OCI-LY3 (cell line): ENCODE data around the gene TMEM108.

Source experiments
- H2AFZ ChIP-seq: fragments of 200-600, 300-600 bp; shearing (Covaris generic); 2 replicates; pipeline ENCODE4 v1.6.0; 2014; ENCODE audit warnings: antibody characterized with exemption, low read depth, low read length
- H3K27ac ChIP-seq: fragments of 200-600, 300-600 bp; sonication (generic); 2 replicates; pipeline ENCODE4 v1.5.1; 2014; ENCODE audit warnings: mild to moderate bottlenecking, low read length, moderate library complexity, mixed read lengths
- H3K27me3 ChIP-seq: fragments of 200-600, 300-600 bp; sonication (generic); 2 replicates; pipeline ENCODE4 v1.6.1; 2014; ENCODE audit warnings: low read depth, low read length, mixed read lengths
- H3K36me3 ChIP-seq: fragments of 200-600, 300-600 bp; sonication (generic); replicated peaks from 2 replicates; pipeline ENCODE3; 2014; ENCODE audit warnings: low read depth, low read length, mixed read lengths
- H3K4me1 ChIP-seq: fragments of 300-600, 200-600 bp; sonication (generic); 2 replicates; pipeline ENCODE4 v1.6.1; 2014; ENCODE audit warnings: low read length, mixed read lengths
- H3K4me2 ChIP-seq: fragments of 200-600, 300-600 bp; sonication (generic); 2 replicates; pipeline ENCODE4 v1.6.1; 2014; ENCODE audit warnings: low read length, mixed read lengths
- H3K4me3 ChIP-seq: fragments of 300-600, 200-600 bp; sonication (generic); 2 replicates; pipeline ENCODE4 v1.5.1; 2014; ENCODE audit warnings: antibody characterized with exemption, mild to moderate bottlenecking, low read length, moderate library complexity
- H3K79me2 ChIP-seq: fragments of 300-600, 200-600 bp; shearing (Covaris generic); 2 replicates; pipeline ENCODE4 v1.6.1; 2014; ENCODE audit warnings: mild to moderate bottlenecking, low read length, mixed read lengths
- H3K9ac ChIP-seq: fragments of 300-600, 200-600 bp; shearing (Covaris generic); 2 replicates; pipeline ENCODE4 v1.6.0; 2014; ENCODE audit warnings: mild to moderate bottlenecking, low read length, moderate library complexity
- H3K9me3 ChIP-seq: fragments of 200-600, 300-600 bp; shearing (Covaris generic); 2 replicates; pipeline ENCODE4 v1.6.1; 2014; ENCODE audit warnings: low read length, mixed read lengths; ENCODE audit not compliant: insufficient read depth
- H4K20me1 ChIP-seq: fragments of 200-600, 300-600 bp; sonication (generic); 2 replicates; pipeline ENCODE4 v1.6.1; 2016; ENCODE audit warnings: low read length, mixed read lengths; ENCODE audit not compliant: insufficient read depth
- EZH2phosphoT487 ChIP-seq: fragments of 200-600 bp; shearing (Covaris generic); IDR thresholded peaks from 2 replicates; pipeline ENCODE4 v1.6.1; 2018; ENCODE audit warnings: antibody characterized with exemption, mixed run types, low read depth
- TF ChIP-seq, protein P1 (sequence below): fragments of 200-600, 300-600 bp; sonication (generic); IDR thresholded peaks from 2 replicates; pipeline ENCODE4 v1.5.1; 2014; ENCODE audit warnings: antibody characterized with exemption, low read length, low read depth

TMEM108 gene

DNA sequence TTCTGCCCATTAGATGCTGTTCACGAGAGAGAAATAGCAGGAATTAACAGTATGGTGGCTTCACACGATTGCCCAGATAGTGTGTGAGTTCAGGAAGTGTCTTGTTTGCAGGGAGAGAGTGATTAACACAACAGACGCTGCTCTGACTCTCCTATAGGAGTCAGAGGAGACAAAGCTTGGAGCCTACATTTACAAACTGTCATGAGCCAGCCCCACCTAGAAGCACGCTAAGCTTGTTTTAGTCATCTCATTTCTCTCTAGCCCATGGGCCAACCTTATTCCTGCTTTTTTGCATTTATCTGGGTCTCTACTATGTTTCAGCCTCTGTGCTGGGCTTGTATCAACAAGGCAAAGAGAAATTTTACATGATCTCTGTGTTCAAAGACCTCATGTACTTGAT, 233.3 kb downstream of the TMEM108 start:
- Histone ChIP-seq H3K79me2 (no peaks in the 10 kb centered on the region), H3K4me3 (no peak overlapping the region), H3K9ac (no peak overlapping the region), H3K9me3 (no peaks in the 10 kb centered on the region), H3K36me3 (no peaks in the 10 kb centered on the region), H2AFZ (no peak overlapping the region), H3K4me1 (no peaks in the 10 kb centered on the region), H4K20me1 (no peaks in the 10 kb centered on the region), H3K27me3 (peaks cover 59% of the 10 kb centered on the region), H3K27ac (no peak overlapping the region), H3K4me2 (no peak overlapping the region)
- TF ChIP-seq EZH2phosphoT487, result no peak
- TF ChIP-seq, protein P1, sequence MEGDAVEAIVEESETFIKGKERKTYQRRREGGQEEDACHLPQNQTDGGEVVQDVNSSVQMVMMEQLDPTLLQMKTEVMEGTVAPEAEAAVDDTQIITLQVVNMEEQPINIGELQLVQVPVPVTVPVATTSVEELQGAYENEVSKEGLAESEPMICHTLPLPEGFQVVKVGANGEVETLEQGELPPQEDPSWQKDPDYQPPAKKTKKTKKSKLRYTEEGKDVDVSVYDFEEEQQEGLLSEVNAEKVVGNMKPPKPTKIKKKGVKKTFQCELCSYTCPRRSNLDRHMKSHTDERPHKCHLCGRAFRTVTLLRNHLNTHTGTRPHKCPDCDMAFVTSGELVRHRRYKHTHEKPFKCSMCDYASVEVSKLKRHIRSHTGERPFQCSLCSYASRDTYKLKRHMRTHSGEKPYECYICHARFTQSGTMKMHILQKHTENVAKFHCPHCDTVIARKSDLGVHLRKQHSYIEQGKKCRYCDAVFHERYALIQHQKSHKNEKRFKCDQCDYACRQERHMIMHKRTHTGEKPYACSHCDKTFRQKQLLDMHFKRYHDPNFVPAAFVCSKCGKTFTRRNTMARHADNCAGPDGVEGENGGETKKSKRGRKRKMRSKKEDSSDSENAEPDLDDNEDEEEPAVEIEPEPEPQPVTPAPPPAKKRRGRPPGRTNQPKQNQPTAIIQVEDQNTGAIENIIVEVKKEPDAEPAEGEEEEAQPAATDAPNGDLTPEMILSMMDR, result no peak

DNA sequence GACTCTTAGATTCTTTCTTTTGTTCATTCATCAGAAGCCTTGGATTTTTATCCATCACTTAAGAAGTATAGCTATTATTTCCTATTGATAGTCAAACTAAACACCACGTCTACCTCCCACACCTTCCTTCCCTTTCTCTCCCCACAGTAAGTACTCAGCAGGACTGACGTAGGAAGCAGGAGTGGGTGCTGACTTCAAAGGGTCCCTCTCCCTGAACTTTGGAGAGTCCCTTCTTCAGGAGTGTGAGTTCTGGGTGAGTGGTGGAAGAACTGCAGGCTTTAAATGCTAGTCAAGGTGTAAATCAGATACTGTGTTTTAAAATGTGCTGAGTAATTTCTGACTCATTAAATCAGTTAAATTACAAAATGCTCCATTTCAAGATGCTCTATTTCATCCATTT, 235.2 kb downstream of the TMEM108 start:
- no peak for TF ChIP-seq EZH2phosphoT487
- TF ChIP-seq, protein P1, result no peak
- peaks cover 50% of the 10 kb centered on the region for H3K27me3 ChIP-seq
- no peak overlapping the region for H3K9ac ChIP-seq
- H3K4me1 ChIP-seq, result no peaks in the 10 kb centered on the region
- no peaks in the 10 kb centered on the region for H3K79me2 ChIP-seq
- no peak overlapping the region for H2AFZ ChIP-seq
- H3K4me3 ChIP-seq, result no peak overlapping the region
- H3K36me3 ChIP-seq, result no peaks in the 10 kb centered on the region
- no peaks in the 10 kb centered on the region for H3K9me3 ChIP-seq
- no peak overlapping the region for H3K27ac ChIP-seq
- no peaks in the 10 kb centered on the region for H4K20me1 ChIP-seq
- no peak overlapping the region for H3K4me2 ChIP-seq

GRCh38 chr3:133274477-133274876, 236.3 kb downstream of the TMEM108 start:
- H3K4me2 ChIP-seq, result no peak overlapping the region

DNA sequence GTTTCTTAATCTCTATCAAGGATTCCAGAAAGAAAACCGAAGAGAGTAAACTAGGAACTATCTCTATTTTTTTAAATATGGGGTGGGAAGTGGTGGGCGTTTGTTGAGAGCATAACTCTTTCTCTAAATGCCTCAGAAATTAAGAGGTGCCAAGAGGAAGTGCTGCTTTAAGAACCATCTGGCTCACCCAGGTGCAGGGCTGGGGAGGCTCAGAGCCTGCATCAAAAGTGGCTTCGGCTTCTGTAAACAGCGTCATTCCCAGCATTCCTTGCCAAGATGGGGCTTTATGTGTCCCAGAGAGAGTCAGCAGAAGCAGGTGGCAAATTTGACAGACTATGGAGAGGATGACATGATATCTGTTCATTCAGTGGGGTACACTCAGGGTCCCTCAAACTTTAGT, 238.4 kb downstream of the TMEM108 start:
- Histone ChIP-seq H3K27me3 (peaks cover 21% of the 10 kb centered on the region), H3K9me3 (no peaks in the 10 kb centered on the region), H3K36me3 (no peaks in the 10 kb centered on the region), H3K27ac (no peak overlapping the region), H3K79me2 (no peaks in the 10 kb centered on the region), H3K4me3 (no peak overlapping the region), H3K4me2 (no peak overlapping the region), H2AFZ (no peak overlapping the region), H4K20me1 (no peaks in the 10 kb centered on the region), H3K4me1 (no peaks in the 10 kb centered on the region), H3K9ac (no peak overlapping the region)
- no peak for TF ChIP-seq EZH2phosphoT487
- TF ChIP-seq, protein P1, result no peak

More at GRCh38 chr3:133274477-133274876, 236.3 kb downstream of the TMEM108 start:
- TF ChIP-seq, protein P1, result no peak
- no peak for TF ChIP-seq EZH2phosphoT487
- H4K20me1 ChIP-seq, result no peaks in the 10 kb centered on the region
- no peaks in the 10 kb centered on the region for H3K79me2 ChIP-seq
- no peaks in the 10 kb centered on the region for H3K9me3 ChIP-seq
- no peaks in the 10 kb centered on the region for H3K4me1 ChIP-seq
- no peak overlapping the region for H3K9ac ChIP-seq
- H3K4me3 ChIP-seq, result no peak overlapping the region
- H2AFZ ChIP-seq, result no peak overlapping the region
- H3K27me3 ChIP-seq, result peaks cover 39% of the 10 kb centered on the region
- no peaks in the 10 kb centered on the region for H3K36me3 ChIP-seq
- H3K27ac ChIP-seq, result no peak overlapping the region
